ENCODE results near the gene NOTCH3. TPM values are rescaled to one million over a fixed set of nuclear protein-coding genes. Genes with fewer than 3 reads are reported as not detected.

NOTCH3 gene
- total RNA-seq, 4 donors from 2014 or later: 17.7 to 91.4 (median 41.4) TPM

DNA sequence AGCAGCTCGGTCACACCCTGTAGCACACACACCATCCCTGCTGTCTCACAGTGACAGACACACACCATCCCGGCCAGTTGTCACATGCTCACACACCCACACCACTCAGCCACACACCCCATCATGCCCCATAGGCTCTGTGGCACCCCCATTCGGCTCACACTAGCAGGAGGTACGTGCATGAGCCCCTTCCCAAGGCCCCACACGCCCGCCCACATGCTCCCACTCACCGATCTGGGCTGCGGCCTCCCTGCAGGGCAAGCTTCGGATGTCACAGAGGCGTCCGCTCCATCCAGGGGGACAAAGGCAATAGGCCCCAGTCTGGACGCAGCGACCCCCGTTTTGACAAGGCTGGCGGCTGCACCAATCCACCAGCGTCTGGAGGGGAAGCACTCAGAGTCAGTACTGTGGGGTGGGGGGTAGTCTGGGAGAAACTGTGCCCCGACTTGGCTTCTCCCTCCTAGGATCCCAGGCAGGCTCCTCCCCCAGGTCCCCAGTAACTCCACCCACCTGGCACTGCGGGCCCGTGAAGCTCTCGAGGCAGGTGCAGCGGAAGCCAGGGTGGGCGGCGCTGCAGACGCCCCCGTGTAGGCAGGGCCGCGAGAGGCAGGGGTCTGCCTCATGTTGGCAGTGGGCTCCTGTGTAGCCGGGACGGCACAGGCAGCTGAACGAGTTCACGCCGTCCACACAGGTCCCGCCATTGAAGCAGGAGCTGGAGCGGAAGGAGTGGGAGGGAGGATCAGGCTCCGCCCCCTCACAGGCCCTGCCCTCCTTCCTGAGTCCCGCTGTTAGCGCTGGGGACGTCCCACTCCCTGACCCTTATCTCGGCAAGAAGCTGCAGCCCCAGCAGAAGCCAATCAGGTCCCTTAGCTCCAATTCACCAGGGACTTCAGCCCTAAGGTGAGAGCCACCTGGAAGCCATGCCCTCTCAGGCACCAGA lies 20.1 kb downstream of the NOTCH3 start:
- TF ChIP-seq, protein P1, sequence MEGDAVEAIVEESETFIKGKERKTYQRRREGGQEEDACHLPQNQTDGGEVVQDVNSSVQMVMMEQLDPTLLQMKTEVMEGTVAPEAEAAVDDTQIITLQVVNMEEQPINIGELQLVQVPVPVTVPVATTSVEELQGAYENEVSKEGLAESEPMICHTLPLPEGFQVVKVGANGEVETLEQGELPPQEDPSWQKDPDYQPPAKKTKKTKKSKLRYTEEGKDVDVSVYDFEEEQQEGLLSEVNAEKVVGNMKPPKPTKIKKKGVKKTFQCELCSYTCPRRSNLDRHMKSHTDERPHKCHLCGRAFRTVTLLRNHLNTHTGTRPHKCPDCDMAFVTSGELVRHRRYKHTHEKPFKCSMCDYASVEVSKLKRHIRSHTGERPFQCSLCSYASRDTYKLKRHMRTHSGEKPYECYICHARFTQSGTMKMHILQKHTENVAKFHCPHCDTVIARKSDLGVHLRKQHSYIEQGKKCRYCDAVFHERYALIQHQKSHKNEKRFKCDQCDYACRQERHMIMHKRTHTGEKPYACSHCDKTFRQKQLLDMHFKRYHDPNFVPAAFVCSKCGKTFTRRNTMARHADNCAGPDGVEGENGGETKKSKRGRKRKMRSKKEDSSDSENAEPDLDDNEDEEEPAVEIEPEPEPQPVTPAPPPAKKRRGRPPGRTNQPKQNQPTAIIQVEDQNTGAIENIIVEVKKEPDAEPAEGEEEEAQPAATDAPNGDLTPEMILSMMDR (IDR thresholded peaks at IDR 0.05; ENCODE audit: low read depth): no peak

GRCh38 chr19:15178629-15179308 lies 22.0 kb downstream of the NOTCH3 start:
- TF ChIP-seq, protein P1 (IDR thresholded peaks at IDR 0.05; ENCODE audit: low read depth): no peak

DNA sequence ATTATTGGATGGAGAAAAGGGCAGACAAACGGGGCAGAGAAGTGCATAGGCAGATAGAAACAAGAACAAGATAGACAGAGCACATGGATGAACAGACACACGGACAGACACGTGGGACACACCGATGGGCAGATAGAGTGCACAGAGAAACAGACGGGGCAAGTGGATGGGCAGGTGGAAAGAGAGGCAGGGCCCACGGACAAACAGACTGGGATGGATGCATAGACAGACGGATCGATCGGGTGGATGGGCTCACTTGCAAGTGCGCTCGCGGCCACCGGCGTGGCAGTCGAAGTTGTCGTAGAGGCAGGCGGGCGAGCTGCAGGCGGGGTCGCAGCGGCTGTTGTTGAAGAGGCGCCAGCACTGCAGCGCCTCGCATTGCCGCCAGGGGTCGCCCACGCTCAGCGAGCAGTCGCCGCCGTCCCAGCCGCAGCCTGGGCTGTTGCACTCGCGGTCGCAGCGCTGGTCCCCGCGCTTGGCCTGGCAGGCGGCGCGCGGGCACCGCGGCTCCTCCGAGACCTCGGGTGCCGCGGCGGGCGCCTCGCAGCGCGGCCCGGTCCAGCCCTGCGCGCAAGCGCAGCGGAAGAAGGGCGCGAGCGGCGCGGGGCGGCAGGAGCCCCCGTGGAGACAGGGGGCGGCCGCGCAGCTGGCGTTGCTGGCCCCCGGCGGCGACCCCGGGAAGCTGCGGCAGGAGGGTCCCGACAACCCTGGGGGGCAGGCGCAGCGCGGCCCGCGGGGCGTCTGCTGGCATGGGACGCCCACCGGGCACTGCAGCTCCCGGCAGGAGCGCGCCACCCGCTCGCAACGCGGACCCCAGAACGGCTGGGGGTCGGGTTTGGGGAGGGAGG lies 23.3 kb downstream of the NOTCH3 start:
- TF ChIP-seq, protein P1 (IDR thresholded peaks at IDR 0.05; ENCODE audit: low read depth): no peak

DNA sequence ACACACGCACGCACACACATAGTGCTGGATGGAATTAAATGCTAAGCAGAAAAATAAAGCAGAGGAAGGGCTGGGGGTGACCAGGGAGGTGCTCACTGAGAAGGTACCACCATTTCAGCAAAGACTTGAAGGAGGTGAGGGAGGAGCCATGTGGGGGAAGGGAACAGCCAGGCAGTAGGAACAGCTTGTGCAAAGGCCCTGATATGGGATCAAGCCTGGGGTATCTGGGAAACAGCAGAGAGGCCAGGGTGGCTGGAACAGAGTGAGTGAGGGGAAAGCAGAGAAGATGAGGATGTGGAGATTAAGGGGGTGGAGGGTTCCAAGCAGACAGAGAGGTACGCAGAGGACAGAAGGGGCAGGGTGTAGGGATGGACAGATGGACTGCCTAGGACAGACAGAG lies 25.2 kb downstream of the NOTCH3 start:
- TF ChIP-seq, protein P1 (IDR thresholded peaks at IDR 0.05; ENCODE audit: low read depth): no peak

DNA sequence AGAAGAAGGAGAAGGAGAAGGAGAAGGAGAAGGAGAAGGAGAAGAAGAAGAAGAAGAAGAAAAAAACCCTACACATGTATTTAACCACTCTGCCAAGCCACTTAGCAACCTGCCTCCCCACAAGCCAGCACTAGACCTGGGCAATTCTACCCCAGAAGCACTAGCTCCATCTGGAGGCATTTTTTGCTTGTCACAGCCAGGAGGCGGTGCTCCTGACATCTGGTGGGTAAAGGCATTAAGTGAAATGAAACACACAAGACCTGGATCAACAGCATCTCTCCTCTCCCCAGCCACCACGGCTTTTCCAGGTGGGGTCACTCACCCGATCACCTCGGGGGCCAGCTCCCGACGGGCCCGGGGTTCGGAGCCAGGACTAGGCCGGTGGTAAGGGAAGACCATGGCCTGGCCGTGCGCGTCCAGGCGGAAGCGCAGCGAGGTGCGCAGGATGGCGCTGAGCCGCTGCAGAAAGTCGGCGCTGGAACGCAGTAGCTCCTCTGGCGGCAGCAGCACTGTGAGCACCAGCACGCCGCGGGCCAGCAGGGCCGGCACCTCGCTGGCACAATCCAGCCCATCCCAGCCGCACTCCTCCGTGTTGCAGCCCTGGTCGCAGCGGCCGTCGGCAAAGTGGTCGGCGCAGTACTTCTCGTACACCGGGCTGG lies 26.9 kb downstream of the NOTCH3 start:
- TF ChIP-seq, protein P1 (IDR thresholded peaks at IDR 0.05; ENCODE audit: low read depth): no peak

DNA sequence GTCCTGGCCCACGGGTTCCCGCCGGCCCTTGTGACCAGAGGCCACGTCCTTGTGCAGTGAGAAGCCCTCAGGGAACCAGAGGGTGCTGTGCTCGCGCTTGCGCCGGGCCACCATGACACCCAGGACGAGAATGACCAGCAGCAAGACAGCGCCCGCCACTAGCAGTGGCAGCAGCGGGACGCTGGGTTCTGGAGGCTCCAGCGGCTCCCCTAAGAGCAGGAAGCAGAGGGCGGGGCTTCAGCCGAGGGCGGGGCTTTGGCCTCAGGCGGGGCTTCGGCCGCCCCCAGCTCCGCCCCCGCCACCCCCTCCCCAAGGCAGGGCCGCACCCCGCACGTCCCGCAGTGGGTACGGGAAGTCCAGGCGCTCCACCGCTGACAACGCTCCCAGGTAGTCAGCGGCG lies 30.4 kb downstream of the NOTCH3 start:
- TF ChIP-seq, protein P1 (IDR thresholded peaks at IDR 0.05; ENCODE audit: low read depth): no peak
